Stimulated activated CD4-positive, alpha-beta T cell treated with anti-CD3 and anti-CD28 coated beads, Interleukin-15, amount 100 ng/mL, for 24 hours (primary cell): Measurements from ENCODE around the gene LRRC3.

Source experiments
- DNase-seq: peaks from one replicate; pipeline ENCODE4 v3.0.0-alpha.2; 2020

Gene LRRC3

DNA sequence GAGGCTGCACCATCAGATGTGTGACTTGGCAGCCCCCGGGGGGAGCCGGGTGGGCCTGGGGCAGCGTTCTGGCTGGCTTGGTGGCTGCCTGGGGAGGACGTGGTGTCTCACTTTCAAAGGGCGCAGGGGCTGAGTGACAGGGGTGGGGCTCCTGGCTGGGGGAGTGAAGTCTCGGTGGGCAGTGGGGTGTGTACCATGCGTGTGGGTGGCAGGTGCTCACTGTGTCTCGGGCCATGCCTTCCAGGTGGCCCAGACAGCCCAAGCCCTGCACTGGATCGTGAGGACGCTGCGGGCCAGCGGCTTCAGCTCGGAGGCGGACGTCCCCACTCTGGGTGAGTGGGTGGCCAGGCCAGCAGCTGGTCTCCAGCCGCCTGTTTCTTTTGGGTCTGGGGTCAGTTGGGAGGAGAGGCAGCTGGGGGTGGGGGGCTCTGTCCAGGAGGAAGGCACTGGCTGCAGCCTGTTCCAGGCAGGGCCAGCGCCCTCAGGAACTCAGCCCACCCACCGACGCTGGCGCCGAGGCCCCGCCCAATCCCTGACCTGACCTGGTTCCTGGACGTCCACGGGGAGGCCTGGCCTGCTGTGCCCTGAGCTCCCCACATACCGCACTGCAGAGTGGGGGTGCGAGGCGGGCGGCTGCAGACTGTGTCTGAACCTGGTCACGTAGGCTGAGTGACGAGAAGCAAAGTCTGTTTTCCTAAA lies 30.6 kb upstream of the LRRC3 start:
- no peak for DNase-seq

DNA sequence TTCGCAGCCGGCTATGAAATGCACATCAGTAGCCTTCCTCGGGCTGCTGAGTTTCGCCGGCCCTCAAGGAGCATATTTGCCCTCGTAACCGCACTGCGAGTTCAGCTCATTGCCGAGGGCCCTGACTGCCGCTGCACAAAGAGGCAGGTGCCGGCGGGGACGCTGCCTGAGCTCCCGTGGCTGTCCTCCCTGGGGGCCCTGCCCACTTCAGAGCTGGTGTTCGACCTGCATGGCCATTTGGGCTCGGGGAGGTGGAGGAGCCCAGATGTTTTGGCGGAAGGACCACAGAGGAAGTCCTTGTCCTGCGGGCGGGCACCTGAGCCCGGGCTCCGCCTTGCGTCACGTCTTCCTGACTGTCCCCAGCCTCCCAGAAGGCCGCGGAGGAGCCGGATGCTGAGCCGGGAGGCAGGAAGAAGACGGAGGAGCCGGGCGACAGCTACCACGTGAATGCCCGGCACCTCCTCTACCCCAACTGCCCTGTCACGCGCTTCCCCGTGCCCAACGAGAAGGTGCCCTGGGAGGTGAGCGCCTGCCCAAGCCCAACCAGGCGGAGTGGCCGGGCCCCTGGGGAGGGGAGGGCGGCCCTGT lies 29.9 kb upstream of the LRRC3 start:
- DNase-seq, result no peak

GRCh38 chr21:44425895-44426662 lies 29.2 kb upstream of the LRRC3 start:
- DNase-seq, result no peak

- no peak for DNase-seq
Measured at GRCh38 chr21:44426663-44427191, 28.6 kb upstream of the LRRC3 start.

- no peak for DNase-seq
Measured at GRCh38 chr21:44427241-44428120, 27.8 kb upstream of the LRRC3 start.

- DNase-seq, result peak; percentile 37
Measured at GRCh38 chr21:44428281-44428960, 26.9 kb upstream of the LRRC3 start.

DNA sequence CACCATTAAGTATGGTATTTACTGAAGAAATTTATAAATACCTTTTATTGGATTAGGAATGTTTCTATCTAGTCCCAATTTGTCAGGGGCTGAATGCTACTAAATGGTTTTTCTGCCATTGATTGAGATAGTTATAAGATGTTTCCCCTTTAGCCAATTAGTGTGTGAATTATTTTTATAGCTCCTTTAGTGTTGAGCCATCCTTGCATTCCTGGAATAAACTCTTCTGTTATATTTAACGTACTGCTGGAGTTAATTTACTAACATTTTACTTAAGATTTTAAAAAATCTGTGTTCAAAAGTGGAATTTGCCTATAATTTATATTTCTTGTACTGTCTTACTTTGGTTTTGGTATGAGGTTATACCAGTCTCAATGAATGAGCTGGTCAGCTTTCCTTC lies 25.4 kb upstream of the LRRC3 start:
- DNase-seq, result no peak

DNA sequence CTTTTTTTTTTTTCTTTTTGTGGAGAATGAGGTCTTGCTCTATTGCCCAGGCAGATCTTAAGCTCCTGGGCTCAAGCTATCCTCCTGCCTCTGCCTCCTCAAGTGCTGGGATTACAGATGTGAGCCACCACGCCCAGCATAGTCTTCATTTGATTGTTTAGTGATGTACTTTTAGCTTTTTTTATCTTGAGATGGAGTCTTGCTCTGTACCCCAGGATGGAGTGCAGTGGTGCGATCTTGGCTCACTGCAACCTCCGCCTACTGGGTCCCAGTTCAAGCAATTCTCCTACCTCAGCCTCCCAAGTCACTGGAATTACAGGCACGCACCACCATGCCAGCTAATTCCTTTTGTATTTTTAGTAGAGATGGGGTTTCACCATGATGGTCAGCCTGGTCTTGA lies 24.0 kb upstream of the LRRC3 start:
- DNase-seq, result no peak

- no peak for DNase-seq
Measured at GRCh38 chr21:44432841-44433790, 22.2 kb upstream of the LRRC3 start.

GRCh38 chr21:44433791-44434567 lies 21.3 kb upstream of the LRRC3 start:
- DNase-seq, result no peak

GRCh38 chr21:44434568-44434925 lies 20.8 kb upstream of the LRRC3 start:
- DNase-seq, result no peak

DNA sequence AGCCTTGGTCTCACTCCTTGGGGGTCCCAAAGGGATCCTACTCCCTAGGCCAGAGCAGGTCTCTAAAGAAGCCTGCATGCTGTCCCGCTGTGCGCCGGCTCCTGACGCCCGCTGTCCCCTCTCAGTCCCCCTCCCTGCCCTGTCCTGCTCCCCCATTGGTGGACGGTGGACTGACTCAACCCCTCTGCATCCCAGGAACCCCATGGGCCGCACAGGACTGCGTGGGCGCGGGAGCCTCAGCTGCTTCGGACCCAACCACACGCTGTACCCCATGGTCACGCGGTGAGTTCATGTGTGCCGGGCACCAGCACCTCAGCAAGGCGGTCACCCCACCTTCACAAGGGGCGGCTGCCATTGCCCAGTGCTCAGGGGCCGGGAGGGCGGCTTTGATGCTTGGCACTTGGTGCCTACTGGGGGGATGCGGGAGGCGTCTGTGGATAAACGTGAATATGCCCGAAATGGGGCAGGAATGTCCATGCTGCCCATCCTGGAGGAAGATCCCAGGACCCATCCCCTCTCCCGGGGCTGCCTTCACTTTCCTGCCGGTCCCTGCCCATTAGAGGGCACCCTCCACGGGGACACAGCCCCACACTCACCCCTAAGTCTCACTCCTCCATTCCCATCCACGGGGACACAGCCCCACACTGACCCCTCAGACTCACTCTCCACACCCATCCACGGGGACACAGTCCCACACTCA lies 20.2 kb upstream of the LRRC3 start:
- DNase-seq, result no peak

GRCh38 chr21:44436111-44436611 lies 19.1 kb upstream of the LRRC3 start:
- DNase-seq, result no peak

DNA sequence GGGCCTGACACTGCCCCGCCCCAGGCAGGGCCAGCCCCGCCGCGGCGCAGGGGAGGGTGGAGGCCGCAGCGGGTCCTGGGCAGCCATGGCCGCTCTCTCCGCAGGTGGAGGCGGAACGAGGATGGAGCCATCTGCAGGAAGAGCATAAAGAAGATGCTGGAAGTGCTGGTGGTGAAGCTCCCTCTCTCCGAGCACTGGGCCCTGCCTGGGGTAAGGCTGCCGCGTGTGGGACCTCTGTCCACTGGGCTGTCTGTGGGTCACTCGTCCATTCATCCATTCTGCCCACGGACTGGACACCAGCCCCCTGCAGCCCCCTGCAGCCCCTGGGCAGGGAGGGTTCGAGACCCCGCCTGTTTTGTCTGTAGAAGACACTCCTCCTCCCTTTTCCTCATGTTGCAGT lies 18.4 kb upstream of the LRRC3 start:
- DNase-seq, result no peak

- no peak for DNase-seq
Measured at GRCh38 chr21:44437371-44437695, 18.0 kb upstream of the LRRC3 start.

GRCh38 chr21:44437696-44438431 lies 17.4 kb upstream of the LRRC3 start:
- DNase-seq, result no peak

DNA sequence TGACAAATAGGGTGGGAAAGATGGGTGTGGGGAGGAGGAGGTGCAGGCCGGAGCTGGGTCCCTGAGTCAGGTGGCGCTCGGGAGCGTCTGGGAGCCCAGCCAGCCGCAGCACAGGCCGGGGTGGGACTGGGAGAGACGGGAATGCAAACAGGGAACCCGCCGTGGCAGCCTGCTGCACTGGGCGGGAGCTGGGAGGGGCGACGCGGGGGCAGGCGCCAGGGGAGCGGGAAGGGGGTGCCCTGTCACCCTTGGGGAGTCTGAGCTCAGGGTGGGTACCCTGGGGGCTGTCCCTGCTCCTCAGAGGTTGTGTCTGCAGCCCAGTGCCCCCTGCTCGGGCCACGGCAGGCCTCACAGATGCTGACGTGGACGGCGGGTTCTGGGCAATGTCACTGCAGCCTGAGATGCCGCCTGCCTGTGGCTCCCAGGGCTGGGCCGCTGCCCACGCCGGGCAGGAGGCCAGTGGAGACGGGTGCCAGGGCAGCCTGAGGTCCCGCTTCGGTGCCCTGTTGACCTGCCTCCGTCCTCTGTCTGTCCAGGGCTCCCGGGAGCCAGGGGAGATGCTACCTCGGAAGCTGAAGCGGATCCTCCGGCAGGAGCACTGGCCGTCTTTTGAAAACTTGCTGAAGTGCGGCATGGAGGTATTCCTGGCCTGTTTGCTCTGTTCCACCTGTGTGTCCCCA lies 16.6 kb upstream of the LRRC3 start:
- DNase-seq, result no peak

- DNase-seq, result no peak
Measured at GRCh38 chr21:44439211-44439600, 16.1 kb upstream of the LRRC3 start.
